H1 (cell line): ENCODE data around the gene GPR180. TPM values are rescaled to one million over a fixed set of nuclear protein-coding genes. Genes with fewer than 3 reads are reported as not detected.
A peak's percentile ranks its signal among the peaks of the same experiment; 100 is the strongest.

Experiments used
- CTCF ChIA-PET: fragments of 300-600 bp; sonication (Branson Sonifier 250); formaldehyde crosslinking; loops from one replicate; lab custom pipeline; 2021; ENCODE audit not compliant: partially characterized antibody; lab: Charles Lee
- POLR2A ChIA-PET: fragments of 300-600 bp; sonication (Branson Sonifier 250); formaldehyde crosslinking; loops from one replicate; lab custom pipeline; 2021; ENCODE audit warnings: inconsistent platforms; ENCODE audit not compliant: partially characterized antibody; lab: Charles Lee
- DNase-seq, 2 experiments: peaks; one replicate each; pipeline versions ENCODE4 v3.0.0 to v3.0.0-alpha.2; 2010 to 2022; ENCODE audit warnings: low spot score in 2 of 2, low read depth in 1 of 2, mixed read lengths in 1 of 2
- FAIRE-seq: peaks from 2 replicates; lab custom pipeline; 2011; peaks lifted over from hg19 to GRCh38; lab: Jason Lieb, UNC
- H2AFZ ChIP-seq: 2 replicates; pipeline ENCODE4 v1.8.1; 2012; ENCODE audit warnings: low read length, inconsistent platforms
- H2AK5ac ChIP-seq: 2 replicates; pipeline ENCODE4 v1.6.1; 2013; ENCODE audit warnings: low read depth, low read length
- H2BK120ac ChIP-seq: replicated peaks from 2 replicates; pipeline ENCODE3; 2013; ENCODE audit warnings: low read depth, low read length, inconsistent platforms
- H2BK12ac ChIP-seq: 2 replicates; pipeline ENCODE4 v1.6.1; 2013; ENCODE audit warnings: low read depth, low read length
- H2BK15ac ChIP-seq: 2 replicates; pipeline ENCODE4 v1.6.1; 2013; ENCODE audit warnings: low read length
- H2BK20ac ChIP-seq: 2 replicates; pipeline ENCODE4 v1.6.1; 2013; ENCODE audit warnings: low read length
- H2BK5ac ChIP-seq: 2 replicates; pipeline ENCODE4 v1.6.1; 2013; ENCODE audit warnings: low read depth, low read length
- H3K14ac ChIP-seq: 2 replicates; pipeline ENCODE4 v1.6.1; 2013; ENCODE audit warnings: inconsistent platforms; ENCODE audit not compliant: insufficient read length
- H3K18ac ChIP-seq: 2 replicates; pipeline ENCODE4 v1.6.1; 2013; ENCODE audit warnings: low read length; ENCODE audit errors: extremely low read depth
- H3K23ac ChIP-seq: 2 replicates; pipeline ENCODE4 v1.6.1; 2013; ENCODE audit warnings: inconsistent platforms; ENCODE audit not compliant: insufficient read length
- H3K23me2 ChIP-seq: 2 replicates; pipeline ENCODE4 v1.6.1; 2013; ENCODE audit warnings: low read depth, low read length
- H3K27ac ChIP-seq: 2 replicates; pipeline ENCODE4 v1.6.1; 2011; ENCODE audit warnings: low read depth, low read length, inconsistent platforms
- H3K27me3 ChIP-seq, 4 experiments: replicated peaks in 1 of 4; 1 replicate in 1 of 4; 2 replicates in 3 of 4; pipeline versions ENCODE4 v1.6.1 to v1.8.1; 2011 to 2013; ENCODE audit warnings: low read length in 3 of 4, mild to moderate bottlenecking in 3 of 4, inconsistent platforms in 2 of 4, mixed read lengths in 2 of 4, moderate library complexity in 1 of 4; ENCODE audit not compliant: control insufficient read depth in 3 of 4, insufficient read depth in 3 of 4; ENCODE audit errors: extremely low read depth in 1 of 4
- H3K36me3 ChIP-seq, 4 experiments: 2 replicates each; pipeline versions ENCODE4 v1.6.1 to v1.8.1; 2011 to 2013; ENCODE audit warnings: mild to moderate bottlenecking in 4 of 4, low read length in 3 of 4, moderate library complexity in 2 of 4, control low read depth in 1 of 4, inconsistent platforms in 1 of 4; ENCODE audit not compliant: insufficient read depth in 4 of 4, control insufficient read depth in 2 of 4
- H3K4ac ChIP-seq: replicated peaks from 2 replicates; pipeline ENCODE3; 2013; ENCODE audit warnings: low read length, low read depth, mixed read lengths, inconsistent platforms; ENCODE audit not compliant: insufficient read length
- H3K4me1 ChIP-seq, 4 experiments: replicated peaks in 1 of 4; 1 replicate in 1 of 4; 2 replicates in 3 of 4; pipeline versions ENCODE4 v1.6.1 to v1.8.1; 2011 to 2013; ENCODE audit warnings: low read length in 3 of 4, inconsistent platforms in 2 of 4, mixed read lengths in 1 of 4; ENCODE audit not compliant: insufficient read depth in 4 of 4, control insufficient read depth in 3 of 4
- H3K4me2 ChIP-seq, 2 experiments: 2 replicates each; pipeline versions ENCODE4 v1.6.1 to v1.8.1; 2011 to 2013; ENCODE audit warnings: low read depth in 2 of 2, low read length in 2 of 2, control low read depth in 1 of 2, inconsistent platforms in 1 of 2, mild to moderate bottlenecking in 1 of 2; ENCODE audit not compliant: insufficient read depth in 1 of 2
- H3K4me3 ChIP-seq, 4 experiments: fragments of 200-600, 300-600 bp in 1 of 4; sonication (generic), shearing (Covaris generic), sonication (Bioruptor Twin) in 1 of 4; 2 replicates each; pipeline versions ENCODE4 v1.5.1 to v1.8.1; 2011 to 2016; ENCODE audit warnings: low read length in 4 of 4, low read depth in 3 of 4, control low read depth in 2 of 4, inconsistent platforms in 2 of 4, mild to moderate bottlenecking in 2 of 4, mixed read lengths in 1 of 4, moderate library complexity in 1 of 4; ENCODE audit not compliant: insufficient read depth in 2 of 4; ENCODE audit errors: extremely low read depth in 1 of 4
- H3K56ac ChIP-seq: replicated peaks from 2 replicates; pipeline ENCODE3; 2013; ENCODE audit warnings: low read depth, mild to moderate bottlenecking, mixed read lengths, low read length, inconsistent platforms; ENCODE audit not compliant: insufficient read length
- H3K79me1 ChIP-seq: 2 replicates; pipeline ENCODE4 v1.6.1; 2013; ENCODE audit warnings: low read depth, low read length, control low read depth
- H3K79me2 ChIP-seq, 2 experiments: 2 replicates each; pipeline versions ENCODE4 v1.6.1 to v1.8.1; 2012 to 2013; ENCODE audit warnings: low read length in 2 of 2, mild to moderate bottlenecking in 2 of 2, inconsistent platforms in 1 of 2; ENCODE audit not compliant: insufficient read depth in 2 of 2, control insufficient read depth in 1 of 2
- H3K9ac ChIP-seq, 4 experiments: replicated peaks in 1 of 4; 1 replicate in 1 of 4; 2 replicates in 3 of 4; pipeline versions ENCODE4 v1.6.1 to v1.8.1; 2011 to 2013; ENCODE audit warnings: low read depth in 3 of 4, low read length in 3 of 4, control low read depth in 2 of 4, mild to moderate bottlenecking in 2 of 4, moderate library complexity in 2 of 4, inconsistent platforms in 1 of 4; ENCODE audit errors: extremely low read depth in 1 of 4
- H3K9me3 ChIP-seq, 2 experiments: 2 replicates each; pipeline versions ENCODE4 v1.6.1 to v1.8.1; 2012 to 2013; ENCODE audit warnings: mild to moderate bottlenecking in 2 of 2, moderate library complexity in 2 of 2, control low read depth in 1 of 2, inconsistent platforms in 1 of 2, low read depth in 1 of 2, low read length in 1 of 2, mixed read lengths in 1 of 2; ENCODE audit not compliant: insufficient read depth in 2 of 2
- H4K20me1 ChIP-seq, 2 experiments: replicated peaks in 1 of 2; 2 replicates each; pipeline versions ENCODE3 to v1.8.1; 2011 to 2013; ENCODE audit warnings: inconsistent platforms in 2 of 2, low read length in 2 of 2, mild to moderate bottlenecking in 1 of 2; ENCODE audit not compliant: insufficient read depth in 2 of 2, control insufficient read depth in 1 of 2
- H4K5ac ChIP-seq: 2 replicates; pipeline ENCODE4 v1.6.1; 2013; ENCODE audit warnings: low read length, low read depth, mixed read lengths, inconsistent platforms; ENCODE audit not compliant: insufficient read length
- H4K8ac ChIP-seq: 2 replicates; pipeline ENCODE4 v1.8.0; 2013; ENCODE audit warnings: mild to moderate bottlenecking, moderate library complexity, low read length, inconsistent platforms; ENCODE audit not compliant: insufficient read depth; ENCODE audit errors: extremely low read depth
- H4K91ac ChIP-seq: replicated peaks from 2 replicates; pipeline ENCODE3; 2013; ENCODE audit warnings: low read length, mixed read lengths, inconsistent platforms; ENCODE audit not compliant: insufficient read length
- CTBP2 ChIP-seq: IDR thresholded peaks from 2 replicates; pipeline ENCODE4 v1.7.0; 2011; ENCODE audit warnings: borderline replicate concordance, mild to moderate bottlenecking, moderate library complexity, mixed read lengths, low read length; ENCODE audit not compliant: insufficient read depth, insufficient read length
- CTCF ChIP-seq, 3 experiments: IDR thresholded peaks; 1 replicate in 2 of 3; 2 replicates in 1 of 3; pipeline versions ENCODE4 v1.5.1 to v1.6.1; 2011; ENCODE audit warnings: low read length in 3 of 3, mild to moderate bottlenecking in 3 of 3, inconsistent platforms in 2 of 3, low read depth in 1 of 3, moderate library complexity in 1 of 3; ENCODE audit not compliant: insufficient read depth in 1 of 3; ENCODE audit errors: control extremely low read depth in 1 of 3
- EZH2 ChIP-seq: fragments of 200-600 bp; sonication (generic); IDR thresholded peaks from 2 replicates; pipeline ENCODE4 v1.7.1; 2012; ENCODE audit warnings: low read depth, mild to moderate bottlenecking, moderate library complexity, low read length, inconsistent platforms; ENCODE audit not compliant: severe bottlenecking
- KDM1A ChIP-seq: fragments of 200-600, 300-600 bp; sonication (generic); IDR thresholded peaks from 2 replicates; pipeline ENCODE4 v1.7.1; 2016; ENCODE audit warnings: mild to moderate bottlenecking, low read length, borderline replicate concordance
- MAFK ChIP-seq: IDR thresholded peaks from 2 replicates; pipeline ENCODE4 v1.6.1; 2012; ENCODE audit warnings: low read depth, mild to moderate bottlenecking, improper control_type of control experiment, low read length
- RNF2 ChIP-seq: fragments of 200-900, 300-1000 bp; sonication (generic); IDR thresholded peaks from 2 replicates; pipeline ENCODE4 v1.7.1; 2016; ENCODE audit warnings: borderline replicate concordance, low read depth, mild to moderate bottlenecking, antibody characterized with exemption, low read length; ENCODE audit not compliant: poor library complexity, severe bottlenecking; ENCODE audit errors: missing control alignments
- SIN3A ChIP-seq, 2 experiments: IDR thresholded peaks in 1 of 2; conservative IDR thresholded peaks in 1 of 2; 2 replicates each; pipeline ENCODE4 v1.6.1; 2011 to 2012; ENCODE audit warnings: low read length in 2 of 2, improper control_type of control experiment in 1 of 2, low read depth in 1 of 2, mild to moderate bottlenecking in 1 of 2
- SIX5 ChIP-seq: IDR thresholded peaks from 2 replicates; pipeline ENCODE4 v1.6.1; 2011; ENCODE audit warnings: mild to moderate bottlenecking, low read depth, low read length
- SRF ChIP-seq: IDR thresholded peaks from 2 replicates; pipeline ENCODE4 v1.6.1; 2011; ENCODE audit warnings: mild to moderate bottlenecking, low read depth, low read length, moderate library complexity
- TEAD4 ChIP-seq: IDR thresholded peaks from 2 replicates; pipeline ENCODE4 v1.6.1; 2012; ENCODE audit warnings: low read depth, low read length, inconsistent platforms, mixed read lengths
- WGBS, 2 experiments: shearing (Covaris generic) in 1 of 2; methylation state at CpG; one replicate each; pipeline versions ENCODE4 v1.1.6 to v1.1.7; 2013 to 2015; ENCODE audit warnings: low lambda C conversion rate in 2 of 2, mixed read lengths in 2 of 2, inconsistent platforms in 1 of 2, low coverage in 1 of 2, missing lambda C conversion rate in 1 of 2; ENCODE audit not compliant: insufficient replicate concordance in 2 of 2, insufficient coverage in 1 of 2, insufficient read length in 1 of 2; ENCODE audit errors: extremely low coverage in 1 of 2, missing lambda C conversion rate in 1 of 2; 5-methylcytosine and 5-hydroxymethylcytosine counted together
- polyA plus RNA-seq, 7 experiments: library from polyadenylated mRNA; depleted of rRNA in 3 of 7; stranded (reverse) in 5 of 7; unstranded in 2 of 7; fragments of >200 nt in 5 of 7; fragments of 200-250 nt in 2 of 7; gene quantifications; 1 replicate in 5 of 7; 2 replicates in 1 of 7; 4 replicates in 1 of 7; pipeline versions ENCODE4 v1.2.1 to v1.2.3, GENCODE V29; 2011 to 2013; ENCODE audit warnings: missing spikeins in 2 of 7, mixed read lengths in 2 of 7
- total RNA-seq: library from RNA; stranded (reverse); fragmentation: NEBNext Ultra II Directional; extraction: Animal tissue kit (Norgen Biotek cat#: 25700); gene quantifications from 2 replicates; pipeline ENCODE4 v1.2.1, GENCODE V29; 2021

Gene GPR180
- total and polyA plus RNA-seq, 2 of the 8 experiments (the other 6 are each of a cell fraction or from before 2014, with no cell fraction given), result 1.8 to 4.8 TPM

GRCh38 chr13:94673851-94674250 is 72.2 kb downstream of the GPR180 start:
- CTCF ChIA-PET, result interaction anchor here (0.6 to 3.8 kb wide), 22 partner anchors 9 to 743 kb away, joined by 3 to 23 read pairs (median 4); no protein-coding TSS in a partner anchor
- no peak for FAIRE-seq
- TF ChIP-seq SIN3A (conservative IDR thresholded peaks at IDR 0.05 in 1 of 2, IDR thresholded peaks at IDR 0.05 in 1 of 2; ENCODE audit: low read depth in 1 of 2, low read length in 2 of 2), result 0 out of 4 replicates have a peak, but pooled peaks of 1 of the 2 experiments have one; percentile 57
- TF ChIP-seq RNF2, result no peak
- no peak for TF ChIP-seq EZH2
- no peak for TF ChIP-seq KDM1A
- TF ChIP-seq TEAD4, result peak; percentile 83
- TF ChIP-seq SIX5, result no peak
- no peak for TF ChIP-seq CTCF (IDR thresholded peaks at IDR 0.05; ENCODE audit: control extremely low read depth in 1 of 3, insufficient read depth in 1 of 3, low read depth in 1 of 3, low read length in 3 of 3)
- no peak for TF ChIP-seq CTBP2
- TF ChIP-seq MAFK, result no peak
- no peak for TF ChIP-seq SRF

More at GRCh38 chr13:94673851-94674250, 72.2 kb downstream of the GPR180 start:
- Histone ChIP-seq H2AK5ac (no peak overlapping the region), H2BK20ac (no peak overlapping the region), H4K20me1 (no peaks in the 10 kb centered on the region), H3K79me1 (no peaks in the 10 kb centered on the region), H3K79me2 (no peaks in the 10 kb centered on the region), H2BK5ac (no peak overlapping the region), H2BK15ac (no peak overlapping the region), H3K4ac (no peak overlapping the region), H3K9me3 (no peaks in the 10 kb centered on the region), H3K18ac (no peak overlapping the region), H3K27me3 (no peaks in the 10 kb centered on the region), H3K23me2 (0 out of 2 replicates have a peak, but pooled peaks cover 2% of the 10 kb centered on the region), H4K91ac (no peak overlapping the region), H3K4me2 (no peak overlapping the region), H3K4me3 (no peak overlapping the region), H3K27ac (no peak overlapping the region), H2BK12ac (no peak overlapping the region), H3K36me3 (no peaks in the 10 kb centered on the region), H3K14ac (no peak overlapping the region), H3K9ac (no peak overlapping the region), H2AFZ (no peak overlapping the region), H3K23ac (no peak overlapping the region), H4K8ac (no peak overlapping the region), H3K4me1 (peaks cover 0 to 3% (median 0%) of the 10 kb centered on the region in 4 experiments; a peak in 3 of 7 replicates), H4K5ac (no peak overlapping the region), H3K56ac (no peak overlapping the region), H2BK120ac (no peak overlapping the region)
- DNase-seq, result no peak
- POLR2A ChIA-PET, result interaction anchor here (1.0 to 1.7 kb wide), 2 partner anchors 31 to 37 kb away, joined by 3 to 4 read pairs; no protein-coding TSS in a partner anchor
- WGBS, 2 experiments, result 60% methylated on average over 5 of the region's 5 CpGs; no CpG with 5 or more reads in 1 of the 2 experiments
